Ishikawa (cell line): ENCODE data around the gene ST3GAL5.
A peak's percentile ranks its signal among the peaks of the same experiment; 100 is the strongest.

Source experiments
- CEBPB ChIP-seq: IDR thresholded peaks from 2 replicates; pipeline ENCODE4 v1.6.1; 2012
- CREB1 ChIP-seq: IDR thresholded peaks from 2 replicates; pipeline ENCODE4 v1.6.1; 2012; ENCODE audit warnings: low read depth
- EGR1 ChIP-seq: IDR thresholded peaks from 2 replicates; pipeline ENCODE4 v1.6.1; 2012
- EP300 ChIP-seq: IDR thresholded peaks from 2 replicates; pipeline ENCODE4 v1.6.1; 2012; ENCODE audit warnings: borderline replicate concordance
- FOXM1 ChIP-seq: IDR thresholded peaks from 2 replicates; pipeline ENCODE4 v1.6.1; 2012; ENCODE audit warnings: low read depth, borderline replicate concordance
- MAX ChIP-seq: IDR thresholded peaks from 2 replicates; pipeline ENCODE4 v1.6.1; 2012
- NFIC ChIP-seq: IDR thresholded peaks from 2 replicates; pipeline ENCODE4 v1.6.1; 2012
- RAD21 ChIP-seq: IDR thresholded peaks from 2 replicates; pipeline ENCODE4 v1.6.1; 2012; ENCODE audit warnings: low read depth
- REST ChIP-seq: IDR thresholded peaks from 2 replicates; pipeline ENCODE4 v1.6.1; 2012; ENCODE audit warnings: low read depth, mild to moderate bottlenecking
- TAF1 ChIP-seq: IDR thresholded peaks from 2 replicates; pipeline ENCODE4 v1.6.1; 2012; ENCODE audit warnings: low read depth, mild to moderate bottlenecking
- TCF12 ChIP-seq: IDR thresholded peaks from 2 replicates; pipeline ENCODE4 v1.6.1; 2012; ENCODE audit warnings: low read depth
- TEAD4 ChIP-seq: IDR thresholded peaks from 2 replicates; pipeline ENCODE4 v1.6.1; 2012
- USF1 ChIP-seq: IDR thresholded peaks from 2 replicates; pipeline ENCODE4 v1.6.1; 2012
- YY1 ChIP-seq: IDR thresholded peaks from 2 replicates; pipeline ENCODE4 v1.6.1; 2012; ENCODE audit warnings: low read depth
- ZBTB7A ChIP-seq: IDR thresholded peaks from 2 replicates; pipeline ENCODE4 v1.6.1; 2012; ENCODE audit warnings: low read depth

The ST3GAL5 gene

GRCh38 chr2:85822766-85823165, 66.0 kb downstream of the ST3GAL5 start:
- no peak for TF ChIP-seq YY1
- TF ChIP-seq NFIC, result no peak
- TF ChIP-seq CEBPB, result no peak
- no peak for TF ChIP-seq EP300
- no peak for TF ChIP-seq EGR1
- no peak for TF ChIP-seq FOXM1
- no peak for TF ChIP-seq CREB1
- TF ChIP-seq TEAD4, result no peak
- TF ChIP-seq RAD21, result no peak
- no peak for TF ChIP-seq MAX
- no peak for TF ChIP-seq TAF1
- no peak for TF ChIP-seq REST
- TF ChIP-seq TCF12, result no peak
- no peak for TF ChIP-seq ZBTB7A
- no peak for TF ChIP-seq USF1

DNA sequence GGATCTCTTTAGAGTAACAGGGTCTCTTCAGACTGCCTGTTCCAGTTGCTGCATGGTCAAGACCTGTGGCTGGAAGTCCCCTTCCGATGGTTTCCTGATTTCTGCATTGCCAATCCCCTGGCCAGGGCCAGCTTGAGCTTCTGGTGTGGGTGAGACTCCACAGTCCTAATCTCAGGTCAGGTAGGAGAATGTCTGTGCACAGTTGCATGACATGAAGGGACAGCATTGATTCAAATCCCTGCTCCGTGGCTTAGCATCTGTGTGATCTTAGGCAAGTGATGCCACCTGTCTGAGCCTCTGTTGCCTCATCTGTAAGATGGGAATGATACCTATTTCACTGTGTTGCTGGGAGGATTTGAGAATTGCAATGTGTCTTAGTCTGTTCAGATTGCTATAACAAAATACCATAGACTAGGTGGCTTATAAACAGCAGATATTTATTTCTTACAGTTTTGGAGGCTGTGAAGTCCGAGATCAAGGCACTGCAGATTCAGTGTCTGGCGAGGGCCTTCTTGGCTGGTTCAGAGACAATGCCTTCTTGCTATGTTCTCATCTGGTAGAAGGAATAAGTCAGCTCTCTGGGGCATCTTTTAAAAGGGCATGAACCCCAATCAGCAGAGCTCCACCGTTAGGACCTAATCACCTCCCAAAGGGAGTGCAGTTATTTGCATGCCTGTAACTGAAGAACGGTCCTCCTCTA, 68.8 kb downstream of the ST3GAL5 start:
- TF ChIP-seq ZBTB7A, result no peak
- no peak for TF ChIP-seq USF1
- TF ChIP-seq NFIC, result no peak
- TF ChIP-seq MAX, result no peak
- TF ChIP-seq EGR1, result no peak
- no peak for TF ChIP-seq CREB1
- TF ChIP-seq CEBPB, result no peak
- no peak for TF ChIP-seq FOXM1
- no peak for TF ChIP-seq TEAD4

GRCh38 chr2:85814802-85815550, 73.8 kb downstream of the ST3GAL5 start:
- TF ChIP-seq EGR1 (no peak), TCF12 (no peak), USF1 (no peak), NFIC (no peak), RAD21 (no peak), EP300 (no peak), REST (no peak), MAX (no peak), TAF1 (no peak), CREB1 (no peak), FOXM1 (no peak), TEAD4 (no peak), ZBTB7A (no peak), CEBPB (no peak), YY1 (no peak)

GRCh38 chr2:85813982-85814801, 74.6 kb downstream of the ST3GAL5 start:
- no peak for TF ChIP-seq MAX
- TF ChIP-seq FOXM1, result no peak
- no peak for TF ChIP-seq CREB1
- no peak for TF ChIP-seq ZBTB7A
- no peak for TF ChIP-seq TCF12
- no peak for TF ChIP-seq TEAD4
- TF ChIP-seq NFIC, result 0 out of 2 replicates have a peak, but pooled peaks have one; percentile 0
- no peak for TF ChIP-seq USF1
- 0 out of 2 replicates have a peak, but pooled peaks have one; percentile 22 for TF ChIP-seq YY1
- TF ChIP-seq CEBPB, result no peak
- no peak for TF ChIP-seq EGR1
- no peak for TF ChIP-seq EP300
- no peak for TF ChIP-seq TAF1
- TF ChIP-seq RAD21, result peak; percentile 100
